Measurements from ENCODE around the gene ABCC5. TPM values are rescaled to one million over a fixed set of nuclear protein-coding genes. Genes with fewer than 3 reads are reported as not detected.

Gene ABCC5
- total and polyA plus RNA-seq, 2 of the 8 experiments (the other 6 are each of a cell fraction or from before 2014, with no cell fraction given): 25.3 to 40.8 TPM

- Histone ChIP-seq H2BK120ac (replicated peaks; ENCODE audit: low read depth, low read length) (no peak overlapping the region), H2BK12ac (ENCODE audit: low read depth, low read length) (no peak overlapping the region), H3K36me3 (ENCODE audit: control insufficient read depth in 2 of 4, insufficient read depth in 4 of 4, low read length in 3 of 4) (no peaks in the 10 kb centered on the region), H3K18ac (ENCODE audit: extremely low read depth, low read length) (no peak overlapping the region; the same call in 1 of the 2 replicates), H3K4ac (replicated peaks; ENCODE audit: insufficient read length, low read depth, low read length) (no peak overlapping the region), H4K91ac (replicated peaks; ENCODE audit: insufficient read length, low read length) (peak overlapping the region; percentile 94), H3K4me3 (ENCODE audit: extremely low read depth in 1 of 4, insufficient read depth in 2 of 4, low read depth in 3 of 4, low read length in 4 of 4) (peak overlapping the region; percentile 74 to 92 (median 88)), H3K23me2 (ENCODE audit: low read depth, low read length) (peaks cover 3% of the 10 kb centered on the region; the same call in 1 of the 2 replicates), H4K8ac (ENCODE audit: extremely low read depth, insufficient read depth, low read length) (no peak overlapping the region), H2BK20ac (ENCODE audit: low read length) (no peak overlapping the region), H2BK5ac (ENCODE audit: low read depth, low read length) (peak overlapping the region; percentile 85; the same call in 1 of the 2 replicates), H2AK5ac (ENCODE audit: low read depth, low read length) (no peak overlapping the region), H3K14ac (ENCODE audit: insufficient read length) (no peak overlapping the region), H2AFZ (ENCODE audit: low read length) (no peak overlapping the region), H3K56ac (replicated peaks; ENCODE audit: insufficient read length, low read depth, low read length) (peak overlapping the region; percentile 91), H4K5ac (ENCODE audit: insufficient read length, low read depth, low read length) (peak overlapping the region; percentile 73), H3K27ac (ENCODE audit: low read depth, low read length) (peak overlapping the region; percentile 81; the same call in 1 of the 2 replicates), H3K27me3 (replicated peaks in 1 of 4; ENCODE audit: control insufficient read depth in 3 of 4, extremely low read depth in 1 of 4, insufficient read depth in 3 of 4, low read length in 3 of 4) (peaks cover 0 to 2% (median 0%) of the 10 kb centered on the region in 4 experiments; a peak in 1 of 7 replicates), H3K9me3 (ENCODE audit: insufficient read depth in 2 of 2, low read depth in 1 of 2, low read length in 1 of 2) (no peaks in the 10 kb centered on the region), H4K20me1 (replicated peaks in 1 of 2; ENCODE audit: control insufficient read depth in 1 of 2, insufficient read depth in 2 of 2, low read length in 2 of 2) (peaks cover 0 to 3% of the 10 kb centered on the region in 2 experiments), H3K79me1 (ENCODE audit: low read depth, low read length) (peaks cover 2% of the 10 kb centered on the region; the same call in 1 of the 2 replicates), H3K4me1 (replicated peaks in 1 of 4; ENCODE audit: control insufficient read depth in 3 of 4, insufficient read depth in 4 of 4, low read length in 3 of 4) (peaks cover 0 to 2% (median under 1%) of the 10 kb centered on the region in 4 experiments; a peak in 3 of 7 replicates), H3K9ac (replicated peaks in 1 of 4; ENCODE audit: extremely low read depth in 1 of 4, low read depth in 3 of 4, low read length in 3 of 4) (peak overlapping the region; percentile 70 to 88 (median 78)), H3K23ac (ENCODE audit: insufficient read length) (no peak overlapping the region), H3K4me2 (ENCODE audit: insufficient read depth in 1 of 2, low read depth in 2 of 2, low read length in 2 of 2) (peak overlapping the region; percentile 71 to 72), H3K79me2 (ENCODE audit: control insufficient read depth in 1 of 2, insufficient read depth in 2 of 2, low read length in 2 of 2) (peaks cover 10 to 49% of the 10 kb centered on the region in 2 experiments), H2BK15ac (ENCODE audit: low read length) (no peak overlapping the region)
- ChIA-PET POLR2A (ENCODE audit: partially characterized antibody) (interaction anchor here (0.8 to 2.0 kb wide), 10 partner anchors 9 to 432 kb away, joined by 3 to 10 read pairs (median 3); no protein-coding TSS in a partner anchor), CTCF (ENCODE audit: partially characterized antibody) (interaction anchor here (0.6 to 2.0 kb wide), 24 partner anchors 8 to 416 kb away, joined by 3 to 11 read pairs (median 4); partner anchors contain the start of gene MAP6D1)
- TF ChIP-seq EP300 (IDR thresholded peaks at IDR 0.05; ENCODE audit: borderline replicate concordance in 1 of 2, low read depth in 2 of 2, low read length in 2 of 2): no peak
- TF ChIP-seq SIRT6 (IDR thresholded peaks at IDR 0.05; ENCODE audit: low read length): no peak
- no peak for TF ChIP-seq SP4 (IDR thresholded peaks at IDR 0.05; ENCODE audit: low read length)
- TF ChIP-seq BRCA1 (IDR thresholded peaks at IDR 0.05; ENCODE audit: low read depth, low read length): no peak
- TF ChIP-seq GABPA (IDR thresholded peaks at IDR 0.05; ENCODE audit: borderline replicate concordance, insufficient read depth, low read length): no peak
- TF ChIP-seq JUND (IDR thresholded peaks at IDR 0.05; ENCODE audit: low read length): no peak
- no peak for TF ChIP-seq TAF1 (IDR thresholded peaks at IDR 0.05; ENCODE audit: low read depth, low read length)
- no peak for TF ChIP-seq SIX5 (IDR thresholded peaks at IDR 0.05; ENCODE audit: low read depth, low read length)
- TF ChIP-seq NRF1 (IDR thresholded peaks at IDR 0.05; ENCODE audit: low read depth, low read length): no peak
- TF ChIP-seq ZNF274 (IDR thresholded peaks at IDR 0.05; ENCODE audit: borderline replicate concordance, extremely low read depth, low read length): no peak
- TF ChIP-seq CHD2 (IDR thresholded peaks at IDR 0.05; ENCODE audit: low read length): no peak
- no peak for TF ChIP-seq CBX5 (IDR thresholded peaks at IDR 0.05; ENCODE audit: low read depth, low read length)
- TF ChIP-seq BCL11A (IDR thresholded peaks at IDR 0.05; ENCODE audit: low read depth in 2 of 2, low read length in 2 of 2): no peak
- TF ChIP-seq BACH1 (IDR thresholded peaks at IDR 0.05; ENCODE audit: low read length): no peak
- no peak for FAIRE-seq
- 10% methylated on average over 9 of the region's 9 CpGs; no CpG with 5 or more reads in 1 of the 2 experiments for WGBS, 2 experiments (ENCODE audit: extremely low coverage in 1 of 2, insufficient coverage in 1 of 2, insufficient read length in 1 of 2, insufficient replicate concordance in 2 of 2, low coverage in 1 of 2, low lambda C conversion rate in 2 of 2, missing lambda C conversion rate in 1 of 2)
- no peak for DNase-seq (ENCODE audit: low read depth in 1 of 2, low spot score in 2 of 2)
Measured at GRCh38 chr3:183884097-183884426, 133.6 kb downstream of the ABCC5 start.

Data from H1 (cell line).